GM19238 (cell line): Measurements from ENCODE around the gene WWOX.

Experiments
- DNase-seq: peaks from one replicate; pipeline ENCODE4 v3.0.0; 2011; ENCODE audit warnings: low spot score; ENCODE audit not compliant: insufficient read length

The WWOX gene

GRCh38 chr16:78264642-78265041 lies 165.2 kb downstream of the WWOX start:
- DNase-seq, result no peak

GRCh38 chr16:78269256-78269655 lies 169.8 kb downstream of the WWOX start:
- no peak for DNase-seq

GRCh38 chr16:78271981-78272380 lies 172.5 kb downstream of the WWOX start:
- no peak for DNase-seq

- DNase-seq, result no peak
These were observed 175.3 kb downstream of the WWOX start for GRCh38 chr16:78274771-78275170.

DNA sequence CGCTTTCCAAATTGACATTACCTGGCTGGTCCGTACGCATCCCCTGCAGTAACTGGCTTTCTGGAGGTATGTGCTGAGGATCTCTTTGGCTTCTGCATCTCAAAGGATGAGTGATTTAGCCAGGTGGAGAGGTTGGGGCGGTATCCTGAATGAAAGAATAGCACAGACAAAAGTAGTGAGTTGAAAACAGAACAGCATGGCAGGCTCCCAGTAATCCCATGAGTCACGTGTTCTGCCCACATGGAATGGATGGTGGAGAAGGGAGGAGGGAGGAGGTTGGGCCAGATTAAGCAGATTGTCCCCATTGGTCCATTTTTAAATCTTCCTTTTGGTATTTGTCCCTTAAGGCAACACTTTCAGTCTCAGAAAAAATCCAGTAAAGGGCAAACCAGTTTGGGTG lies 176.0 kb downstream of the WWOX start:
- DNase-seq, result no peak

DNA sequence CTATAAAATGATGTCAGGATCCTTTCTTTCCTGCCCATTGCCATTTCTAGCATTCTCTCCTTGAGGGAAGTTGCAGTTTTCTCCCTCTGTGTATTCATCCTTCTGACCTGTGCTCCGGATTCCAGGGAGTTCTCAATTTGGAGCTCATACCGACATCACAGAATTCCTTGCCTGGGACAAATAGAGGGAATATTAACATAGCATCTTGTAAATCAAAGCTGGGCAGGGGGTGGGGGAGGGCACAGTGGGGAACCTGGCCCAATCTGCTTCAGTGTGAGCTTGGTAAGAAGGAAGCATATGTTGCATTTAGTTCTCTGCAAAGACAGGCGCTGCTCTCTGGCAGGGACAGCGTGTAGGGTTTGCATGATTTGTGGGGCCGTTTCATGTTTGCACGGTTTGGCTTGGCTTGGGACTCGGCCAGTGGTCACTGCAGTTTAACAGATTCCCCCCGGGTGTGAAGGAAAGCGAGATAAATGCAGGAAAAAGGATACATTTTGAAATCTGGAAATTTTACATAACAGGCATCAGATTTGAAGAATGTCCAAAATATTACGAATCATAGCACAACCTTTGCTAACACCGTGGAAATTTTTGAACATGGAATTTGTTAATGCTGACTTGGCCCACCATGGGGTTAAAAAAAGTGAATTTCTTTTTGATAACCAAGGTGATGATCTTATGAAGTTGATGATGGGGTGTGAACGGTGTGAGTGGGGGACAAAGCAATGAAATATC lies 178.0 kb downstream of the WWOX start:
- no peak for DNase-seq

DNA sequence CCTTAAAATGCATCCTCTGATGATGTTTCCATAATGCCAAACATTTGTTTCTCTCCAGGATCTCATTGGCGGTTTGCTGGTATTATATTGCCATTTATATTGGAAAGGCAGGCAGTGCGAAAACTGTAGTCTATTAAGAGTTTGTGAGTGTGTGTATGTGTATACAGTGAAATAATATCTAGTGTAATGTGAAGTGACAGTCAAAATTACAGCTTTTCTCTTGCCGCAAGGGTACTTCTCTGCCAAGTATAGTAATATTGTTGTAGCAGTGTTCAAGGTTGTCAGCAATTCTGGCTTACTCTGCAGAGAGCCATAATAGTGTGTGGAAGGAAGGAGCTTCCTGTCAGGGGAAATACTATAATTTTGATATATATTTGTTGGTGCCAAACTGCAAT lies 178.6 kb downstream of the WWOX start:
- no peak for DNase-seq

- DNase-seq, result no peak
These were observed 181.7 kb downstream of the WWOX start for GRCh38 chr16:78281115-78281514.

GRCh38 chr16:78283548-78284251 lies 184.2 kb downstream of the WWOX start:
- DNase-seq, result no peak

GRCh38 chr16:78284326-78284725 lies 184.9 kb downstream of the WWOX start:
- no peak for DNase-seq

DNA sequence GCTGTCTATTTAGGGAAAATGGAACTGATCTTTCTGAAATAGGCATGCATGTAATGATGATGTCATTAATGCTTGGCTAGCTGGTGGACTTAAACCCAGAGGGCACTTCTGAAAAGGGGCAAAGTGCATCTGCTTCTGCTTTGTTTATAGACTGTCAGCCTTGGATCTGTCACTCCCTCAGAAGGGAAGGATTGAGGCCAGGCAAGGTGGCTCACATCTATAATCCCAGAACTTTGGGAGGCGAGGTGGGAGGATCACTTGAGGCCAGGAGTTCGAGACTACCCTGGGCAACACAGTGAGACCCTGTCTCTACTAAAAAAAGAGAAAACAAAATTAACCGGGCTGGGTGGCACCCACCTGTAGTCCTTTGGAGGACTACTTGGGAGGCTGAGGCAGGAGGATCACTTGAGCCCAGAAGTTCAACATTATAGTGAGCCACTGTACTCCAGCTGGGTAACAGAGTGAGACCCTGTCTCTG lies 185.5 kb downstream of the WWOX start:
- no peak for DNase-seq

- DNase-seq, result no peak
These were observed 186.0 kb downstream of the WWOX start for GRCh38 chr16:78285437-78285922.

DNA sequence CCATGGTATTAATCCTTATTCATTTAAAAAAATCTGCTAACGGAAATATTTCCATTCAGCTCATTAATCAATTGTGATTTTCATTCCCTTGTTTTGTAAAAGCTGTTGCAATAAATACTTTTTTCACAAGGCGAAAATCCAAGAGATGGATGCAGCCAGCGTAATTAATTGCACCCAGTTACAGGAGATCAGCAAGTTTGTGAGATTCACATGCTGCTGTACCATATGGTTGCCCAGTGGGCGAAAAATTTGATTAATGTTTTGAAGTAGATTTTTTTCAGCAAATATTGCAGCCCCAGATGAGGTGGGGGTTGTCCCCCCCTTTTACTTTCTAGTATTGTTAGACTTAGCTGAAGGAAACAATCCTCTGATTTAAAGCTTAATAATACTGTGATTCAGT lies 186.6 kb downstream of the WWOX start:
- DNase-seq, result no peak

GRCh38 chr16:78288888-78289287 lies 189.4 kb downstream of the WWOX start:
- DNase-seq, result no peak

- DNase-seq, result no peak
These were observed 189.9 kb downstream of the WWOX start for GRCh38 chr16:78289373-78289772.

GRCh38 chr16:78289844-78290277 lies 190.4 kb downstream of the WWOX start:
- no peak for DNase-seq

DNA sequence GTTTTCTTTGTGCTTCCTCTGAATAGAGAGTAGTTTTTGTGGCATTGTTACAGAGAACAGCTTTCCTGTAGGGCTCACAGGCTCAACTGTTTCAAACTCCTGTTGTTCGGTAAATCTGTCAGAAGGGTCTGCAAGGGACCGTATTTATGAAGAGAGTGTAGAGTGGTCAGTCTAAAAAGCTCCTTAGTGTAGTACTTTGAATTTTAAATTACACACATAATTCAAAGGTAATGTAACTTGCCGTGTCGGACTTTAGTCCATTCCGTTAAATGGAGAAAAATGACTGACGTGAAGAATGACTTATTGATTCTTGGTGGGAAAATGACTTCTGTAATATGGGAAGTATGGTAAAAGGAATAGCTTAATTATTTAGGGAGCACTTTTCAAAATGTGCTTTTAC lies 190.9 kb downstream of the WWOX start:
- DNase-seq, result no peak

DNA sequence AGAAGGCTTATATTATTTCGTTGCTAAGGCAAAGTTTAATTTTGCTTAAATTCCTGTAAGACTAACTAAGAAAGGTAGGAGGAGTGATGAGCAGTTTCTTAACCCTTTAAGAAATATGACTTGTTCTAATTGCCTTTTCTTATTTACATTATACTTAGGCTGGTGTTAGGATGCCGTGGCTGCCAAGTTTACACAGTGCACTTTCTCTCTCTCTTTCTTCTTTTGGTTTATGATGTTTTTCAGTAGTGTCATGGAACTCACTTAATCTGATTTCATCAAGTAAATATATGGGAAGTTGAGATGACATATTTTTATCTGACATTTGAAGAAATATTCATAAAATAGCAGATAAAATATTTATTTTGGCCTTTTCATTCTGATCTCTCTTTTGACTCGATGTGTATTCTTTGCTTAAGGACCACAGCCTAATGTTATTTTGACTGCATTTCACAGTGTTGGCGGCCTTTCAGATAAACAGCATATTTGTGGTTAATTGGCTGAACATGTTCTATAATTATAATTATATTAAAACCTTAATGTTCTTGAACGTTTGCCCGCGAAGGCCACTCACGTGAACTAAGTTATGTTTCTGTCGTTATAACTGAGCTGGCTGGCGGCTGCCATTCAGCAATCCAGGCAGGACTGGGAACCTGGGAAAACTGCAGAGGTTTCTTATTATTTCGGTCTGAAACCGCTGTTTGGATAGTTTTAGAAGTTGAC lies 191.6 kb downstream of the WWOX start:
- DNase-seq, result no peak

- no peak for DNase-seq
These were observed 192.2 kb downstream of the WWOX start for GRCh38 chr16:78291604-78292003.

- no peak for DNase-seq
These were observed 192.8 kb downstream of the WWOX start for GRCh38 chr16:78292086-78292843.

DNA sequence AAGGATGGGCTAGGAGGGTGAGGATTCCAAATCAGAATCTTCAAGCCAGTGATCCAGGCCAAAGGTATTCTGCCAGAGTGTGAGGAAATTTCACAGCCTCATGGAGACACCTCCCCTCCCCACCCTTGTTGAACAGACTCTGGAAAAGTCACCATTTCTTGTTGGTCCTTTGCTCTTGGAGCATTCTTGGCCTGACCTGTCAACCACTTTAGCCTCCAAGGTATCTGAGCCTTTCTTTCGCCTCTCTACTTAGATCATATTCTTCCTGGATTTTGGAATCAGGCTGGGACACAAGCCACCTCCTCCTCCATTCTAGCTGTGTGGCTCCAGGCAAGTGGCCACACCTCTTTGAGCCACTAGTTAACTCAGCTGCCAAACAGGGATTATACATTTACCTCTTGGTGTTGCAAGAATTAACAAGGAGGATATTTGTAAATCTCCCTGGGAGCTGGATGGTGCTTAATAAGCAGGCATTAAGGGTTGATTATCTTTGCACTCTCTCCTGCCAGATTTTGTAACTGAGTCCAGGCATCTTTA lies 193.5 kb downstream of the WWOX start:
- no peak for DNase-seq
